GM23338 (cell line): ENCODE results near the gene CAMTA1. TPM values are rescaled to one million over a fixed set of nuclear protein-coding genes. Genes with fewer than 3 reads are reported as not detected.

Source experiments
- ATAC-seq: fragments of 200-7000 bp; cut with Tn5 transposase; 3 replicates; pipeline ENCODE4 v1.9.1; 2020
- DNase-seq: peaks from one replicate; pipeline ENCODE4 v3.0.0-alpha.2; 2015; ENCODE audit warnings: low spot score
- H2AFZ ChIP-seq: fragments of 200-600 bp; sonication (generic); 2 replicates; pipeline ENCODE4 v1.8.0; 2016; ENCODE audit warnings: antibody characterized with exemption, mild to moderate bottlenecking, moderate library complexity
- H3F3A ChIP-seq: fragments of 200-600 bp; sonication (generic); replicated peaks from 2 replicates; pipeline ENCODE4 v1.8.0; 2017; ENCODE audit warnings: antibody characterized with exemption, mixed run types, low read depth
- H3K27ac ChIP-seq: fragments of 200-600 bp; sonication (generic); 2 replicates; pipeline ENCODE4 v1.6.1; 2016; ENCODE audit warnings: low read depth
- H3K27me3 ChIP-seq: fragments of 200-600 bp; sonication (generic); 2 replicates; pipeline ENCODE4 v1.8.0; 2016; ENCODE audit warnings: mild to moderate bottlenecking, mixed run types, moderate library complexity; ENCODE audit not compliant: insufficient read depth
- H3K36me3 ChIP-seq: fragments of 200-600 bp; sonication (generic); 2 replicates; pipeline ENCODE4 v1.8.0; 2016; ENCODE audit warnings: mild to moderate bottlenecking; ENCODE audit not compliant: insufficient read depth
- H3K4me1 ChIP-seq: fragments of 200-600 bp; sonication (generic); 2 replicates; pipeline ENCODE4 v1.8.0; 2016; ENCODE audit warnings: mild to moderate bottlenecking, moderate library complexity; ENCODE audit not compliant: insufficient read depth
- H3K4me2 ChIP-seq: fragments of 200-600 bp; sonication (generic); 2 replicates; pipeline ENCODE4 v1.7.1; 2017; ENCODE audit warnings: mixed run types
- H3K4me3 ChIP-seq: fragments of 200-600 bp; sonication (generic); 2 replicates; pipeline ENCODE4 v1.6.1; 2016; ENCODE audit warnings: mixed run types
- H3K79me2 ChIP-seq: fragments of 200-600 bp; sonication (generic); replicated peaks from 2 replicates; pipeline ENCODE4 v1.8.0; 2017; ENCODE audit warnings: mild to moderate bottlenecking; ENCODE audit not compliant: insufficient read depth
- H3K9me2 ChIP-seq: fragments of 200-600 bp; sonication (generic); 2 replicates; pipeline ENCODE4 v1.8.0; 2017; ENCODE audit not compliant: insufficient read depth
- H4K20me1 ChIP-seq: fragments of 200-600 bp; sonication (generic); replicated peaks from 2 replicates; pipeline ENCODE4 v1.8.0; 2017; ENCODE audit warnings: mild to moderate bottlenecking; ENCODE audit not compliant: insufficient read depth
- H3K27ac Mint-ChIP-seq: 2 replicates; pipeline ENCODE4 v1.8.0; 2020; ENCODE audit warnings: inconsistent platforms, mild to moderate bottlenecking, moderate library complexity, mixed read lengths
- H3K27me3 Mint-ChIP-seq: 3 replicates; pipeline ENCODE4 v1.8.0; 2022; ENCODE audit warnings: low read depth, mild to moderate bottlenecking, moderate library complexity, mixed read lengths, inconsistent platforms; ENCODE audit not compliant: insufficient read depth, poor library complexity
- H3K36me3 Mint-ChIP-seq: 3 replicates; pipeline ENCODE4 v1.8.0; 2021; ENCODE audit warnings: low read depth, mild to moderate bottlenecking, inconsistent platforms, moderate library complexity, mixed read lengths
- H3K4me1 Mint-ChIP-seq: 3 replicates; pipeline ENCODE4 v1.8.0; 2020; ENCODE audit warnings: mild to moderate bottlenecking, inconsistent platforms, mixed read lengths
- H3K4me3 Mint-ChIP-seq: 3 replicates; pipeline ENCODE4 v1.8.0; 2021; ENCODE audit warnings: moderate library complexity, mild to moderate bottlenecking, inconsistent platforms, mixed read lengths
- H3K9me3 Mint-ChIP-seq: 3 replicates; pipeline ENCODE4 v1.8.0; 2020; ENCODE audit warnings: moderate library complexity, mild to moderate bottlenecking, inconsistent platforms, mixed read lengths
- CREB1 ChIP-seq: fragments of 250-450 bp; sonication (Bioruptor Pico); IDR thresholded peaks from 2 replicates; pipeline ENCODE4 v1.5.0; 2020; ENCODE audit warnings: low read depth, mild to moderate bottlenecking, moderate library complexity
- EZH2 ChIP-seq: fragments of 200-600 bp; sonication (generic); IDR thresholded peaks from one replicate; pipeline ENCODE4 v1.8.0; 2017; ENCODE audit warnings: antibody characterized with exemption, mild to moderate bottlenecking, low read depth; ENCODE audit not compliant: unreplicated experiment
- EZH2phosphoT487 ChIP-seq: fragments of 200-600 bp; sonication (generic); IDR thresholded peaks from one replicate; pipeline ENCODE4 v1.8.1; 2018; ENCODE audit warnings: antibody characterized with exemption; ENCODE audit not compliant: unreplicated experiment
- JUNB ChIP-seq: IDR thresholded peaks from one replicate; pipeline ENCODE4 v1.6.1; 2016; ENCODE audit warnings: antibody characterized with exemption; ENCODE audit not compliant: unreplicated experiment
- NANOG ChIP-seq: IDR thresholded peaks from 2 replicates; pipeline ENCODE4 v1.6.1; 2016; ENCODE audit warnings: antibody characterized with exemption, borderline replicate concordance
- POLR2AphosphoS5 ChIP-seq: IDR thresholded peaks from 2 replicates; pipeline ENCODE4 v1.6.1; 2016; ENCODE audit warnings: antibody characterized with exemption, low read depth
- STAT1 ChIP-seq: IDR thresholded peaks from one replicate; pipeline ENCODE4 v1.6.1; 2016; ENCODE audit warnings: antibody characterized with exemption; ENCODE audit not compliant: unreplicated experiment
- ZNF114 ChIP-seq: fragments of 250-450 bp; sonication (Bioruptor Pico); IDR thresholded peaks from 2 replicates; pipeline ENCODE4 v1.5.0; 2020; ENCODE audit warnings: mild to moderate bottlenecking, moderate library complexity
- ZNF331 ChIP-seq: fragments of 250-450 bp; sonication (Bioruptor Pico); IDR thresholded peaks from 2 replicates; pipeline ENCODE4 v1.5.0; 2020; ENCODE audit warnings: low read depth, mild to moderate bottlenecking, moderate library complexity
- polyA plus RNA-seq: library from polyadenylated mRNA; unstranded; fragments of >200 nt; fragmentation: Nextera tagmentation; extraction: Ambion mirVana; gene quantifications from 2 replicates; pipeline ENCODE4 v1.2.1, GENCODE V29; 2016
- total RNA-seq: library from RNA; depleted of rRNA; stranded (reverse); fragments of >200 nt; shearing (Covaris generic); gene quantifications from 2 replicates; pipeline ENCODE4 v1.2.3, GENCODE V29; 2014
- TF ChIP-seq, protein P1 (sequence below), 2 experiments: fragments of 200-600 bp in 1 of 2; sonication (generic) in 1 of 2; conservative IDR thresholded peaks; 2 replicates each; pipeline versions ENCODE4 v1.5.1 to v1.6.1; 2016 to 2017; ENCODE audit warnings: antibody characterized with exemption in 2 of 2, low read depth in 2 of 2, mild to moderate bottlenecking in 2 of 2, moderate library complexity in 1 of 2
- TF ChIP-seq, protein P2 (sequence below): IDR thresholded peaks from one replicate; pipeline ENCODE4 v1.6.1; 2018; ENCODE audit warnings: antibody characterized with exemption; ENCODE audit not compliant: unreplicated experiment
- TF ChIP-seq, protein P3 (sequence below): IDR thresholded peaks from 2 replicates; pipeline ENCODE4 v1.6.1; 2016; ENCODE audit warnings: antibody characterized with exemption
- TF ChIP-seq, protein P4 (sequence below): fragments of 250-450 bp; sonication (Bioruptor Pico); IDR thresholded peaks from 2 replicates; pipeline ENCODE4 v1.5.0; 2020; ENCODE audit warnings: mild to moderate bottlenecking, moderate library complexity

Gene CAMTA1
- total and polyA plus RNA-seq, 2 experiments from 2014 or later = 115 to 519 TPM

DNA sequence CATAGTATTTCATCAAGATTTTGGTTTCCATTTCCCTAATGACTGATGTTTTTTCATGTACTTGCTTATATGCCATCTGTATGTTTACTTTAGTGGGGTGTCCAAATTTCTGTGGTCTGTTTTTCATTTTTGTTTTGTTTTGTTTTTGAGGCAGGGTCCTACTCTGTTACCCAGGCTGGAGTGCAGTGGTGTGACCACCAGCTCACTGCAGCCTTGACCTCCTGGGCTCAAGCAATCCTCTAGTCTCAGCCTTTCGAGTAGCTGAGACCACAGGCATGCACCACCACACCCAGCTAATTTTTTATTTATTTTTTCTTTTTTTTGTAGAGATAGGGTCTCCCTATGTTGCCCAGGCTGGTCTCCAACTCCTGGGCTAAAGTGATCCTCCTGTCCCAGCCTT lies 607.9 kb downstream of the CAMTA1 start:
- H3K9me3 Mint-ChIP-seq = peaks cover 28% of the 10 kb centered on the region

More for the DNA sequence above, 607.9 kb downstream of the CAMTA1 start:
- no peaks in the 10 kb centered on the region for H4K20me1 ChIP-seq
- H3K4me1 ChIP-seq = no peaks in the 10 kb centered on the region
- Mint-ChIP-seq H3K27me3 (peaks cover 2% of the 10 kb centered on the region), H3K36me3 (peaks cover 26% of the 10 kb centered on the region), H3K4me3 (no peak overlapping the region), H3K4me1 (peaks cover 6% of the 10 kb centered on the region; the same call in 2 of the 3 replicates), H3K27ac (no peak overlapping the region)
- H3K9me2 ChIP-seq = no peaks in the 10 kb centered on the region
- no peak overlapping the region for H2AFZ ChIP-seq
- H3K36me3 ChIP-seq = no peaks in the 10 kb centered on the region
- H3K79me2 ChIP-seq = no peaks in the 10 kb centered on the region
- ATAC-seq (no peak), DNase-seq (no peak)
- no peak overlapping the region for H3K27ac ChIP-seq
- TF ChIP-seq JUNB = no peak
- TF ChIP-seq, protein P1, sequence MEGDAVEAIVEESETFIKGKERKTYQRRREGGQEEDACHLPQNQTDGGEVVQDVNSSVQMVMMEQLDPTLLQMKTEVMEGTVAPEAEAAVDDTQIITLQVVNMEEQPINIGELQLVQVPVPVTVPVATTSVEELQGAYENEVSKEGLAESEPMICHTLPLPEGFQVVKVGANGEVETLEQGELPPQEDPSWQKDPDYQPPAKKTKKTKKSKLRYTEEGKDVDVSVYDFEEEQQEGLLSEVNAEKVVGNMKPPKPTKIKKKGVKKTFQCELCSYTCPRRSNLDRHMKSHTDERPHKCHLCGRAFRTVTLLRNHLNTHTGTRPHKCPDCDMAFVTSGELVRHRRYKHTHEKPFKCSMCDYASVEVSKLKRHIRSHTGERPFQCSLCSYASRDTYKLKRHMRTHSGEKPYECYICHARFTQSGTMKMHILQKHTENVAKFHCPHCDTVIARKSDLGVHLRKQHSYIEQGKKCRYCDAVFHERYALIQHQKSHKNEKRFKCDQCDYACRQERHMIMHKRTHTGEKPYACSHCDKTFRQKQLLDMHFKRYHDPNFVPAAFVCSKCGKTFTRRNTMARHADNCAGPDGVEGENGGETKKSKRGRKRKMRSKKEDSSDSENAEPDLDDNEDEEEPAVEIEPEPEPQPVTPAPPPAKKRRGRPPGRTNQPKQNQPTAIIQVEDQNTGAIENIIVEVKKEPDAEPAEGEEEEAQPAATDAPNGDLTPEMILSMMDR (conservative IDR thresholded peaks at IDR 0.05; ENCODE audit: low read depth in 2 of 2) = no peak
- TF ChIP-seq, protein P2, sequence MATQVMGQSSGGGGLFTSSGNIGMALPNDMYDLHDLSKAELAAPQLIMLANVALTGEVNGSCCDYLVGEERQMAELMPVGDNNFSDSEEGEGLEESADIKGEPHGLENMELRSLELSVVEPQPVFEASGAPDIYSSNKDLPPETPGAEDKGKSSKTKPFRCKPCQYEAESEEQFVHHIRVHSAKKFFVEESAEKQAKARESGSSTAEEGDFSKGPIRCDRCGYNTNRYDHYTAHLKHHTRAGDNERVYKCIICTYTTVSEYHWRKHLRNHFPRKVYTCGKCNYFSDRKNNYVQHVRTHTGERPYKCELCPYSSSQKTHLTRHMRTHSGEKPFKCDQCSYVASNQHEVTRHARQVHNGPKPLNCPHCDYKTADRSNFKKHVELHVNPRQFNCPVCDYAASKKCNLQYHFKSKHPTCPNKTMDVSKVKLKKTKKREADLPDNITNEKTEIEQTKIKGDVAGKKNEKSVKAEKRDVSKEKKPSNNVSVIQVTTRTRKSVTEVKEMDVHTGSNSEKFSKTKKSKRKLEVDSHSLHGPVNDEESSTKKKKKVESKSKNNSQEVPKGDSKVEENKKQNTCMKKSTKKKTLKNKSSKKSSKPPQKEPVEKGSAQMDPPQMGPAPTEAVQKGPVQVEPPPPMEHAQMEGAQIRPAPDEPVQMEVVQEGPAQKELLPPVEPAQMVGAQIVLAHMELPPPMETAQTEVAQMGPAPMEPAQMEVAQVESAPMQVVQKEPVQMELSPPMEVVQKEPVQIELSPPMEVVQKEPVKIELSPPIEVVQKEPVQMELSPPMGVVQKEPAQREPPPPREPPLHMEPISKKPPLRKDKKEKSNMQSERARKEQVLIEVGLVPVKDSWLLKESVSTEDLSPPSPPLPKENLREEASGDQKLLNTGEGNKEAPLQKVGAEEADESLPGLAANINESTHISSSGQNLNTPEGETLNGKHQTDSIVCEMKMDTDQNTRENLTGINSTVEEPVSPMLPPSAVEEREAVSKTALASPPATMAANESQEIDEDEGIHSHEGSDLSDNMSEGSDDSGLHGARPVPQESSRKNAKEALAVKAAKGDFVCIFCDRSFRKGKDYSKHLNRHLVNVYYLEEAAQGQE = no peak
- no peak for TF ChIP-seq EZH2phosphoT487
- no peak for TF ChIP-seq ZNF331 (CRISPR knock-in tag)
- TF ChIP-seq NANOG = no peak
- no peak for TF ChIP-seq STAT1
- TF ChIP-seq, protein P3, sequence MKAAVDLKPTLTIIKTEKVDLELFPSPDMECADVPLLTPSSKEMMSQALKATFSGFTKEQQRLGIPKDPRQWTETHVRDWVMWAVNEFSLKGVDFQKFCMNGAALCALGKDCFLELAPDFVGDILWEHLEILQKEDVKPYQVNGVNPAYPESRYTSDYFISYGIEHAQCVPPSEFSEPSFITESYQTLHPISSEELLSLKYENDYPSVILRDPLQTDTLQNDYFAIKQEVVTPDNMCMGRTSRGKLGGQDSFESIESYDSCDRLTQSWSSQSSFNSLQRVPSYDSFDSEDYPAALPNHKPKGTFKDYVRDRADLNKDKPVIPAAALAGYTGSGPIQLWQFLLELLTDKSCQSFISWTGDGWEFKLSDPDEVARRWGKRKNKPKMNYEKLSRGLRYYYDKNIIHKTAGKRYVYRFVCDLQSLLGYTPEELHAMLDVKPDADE = no peak
- no peak for TF ChIP-seq EZH2
- no peak for TF ChIP-seq CREB1
- TF ChIP-seq POLR2AphosphoS5 = no peak
- no peak for TF ChIP-seq ZNF114 (CRISPR knock-in tag)
- TF ChIP-seq, protein P4, sequence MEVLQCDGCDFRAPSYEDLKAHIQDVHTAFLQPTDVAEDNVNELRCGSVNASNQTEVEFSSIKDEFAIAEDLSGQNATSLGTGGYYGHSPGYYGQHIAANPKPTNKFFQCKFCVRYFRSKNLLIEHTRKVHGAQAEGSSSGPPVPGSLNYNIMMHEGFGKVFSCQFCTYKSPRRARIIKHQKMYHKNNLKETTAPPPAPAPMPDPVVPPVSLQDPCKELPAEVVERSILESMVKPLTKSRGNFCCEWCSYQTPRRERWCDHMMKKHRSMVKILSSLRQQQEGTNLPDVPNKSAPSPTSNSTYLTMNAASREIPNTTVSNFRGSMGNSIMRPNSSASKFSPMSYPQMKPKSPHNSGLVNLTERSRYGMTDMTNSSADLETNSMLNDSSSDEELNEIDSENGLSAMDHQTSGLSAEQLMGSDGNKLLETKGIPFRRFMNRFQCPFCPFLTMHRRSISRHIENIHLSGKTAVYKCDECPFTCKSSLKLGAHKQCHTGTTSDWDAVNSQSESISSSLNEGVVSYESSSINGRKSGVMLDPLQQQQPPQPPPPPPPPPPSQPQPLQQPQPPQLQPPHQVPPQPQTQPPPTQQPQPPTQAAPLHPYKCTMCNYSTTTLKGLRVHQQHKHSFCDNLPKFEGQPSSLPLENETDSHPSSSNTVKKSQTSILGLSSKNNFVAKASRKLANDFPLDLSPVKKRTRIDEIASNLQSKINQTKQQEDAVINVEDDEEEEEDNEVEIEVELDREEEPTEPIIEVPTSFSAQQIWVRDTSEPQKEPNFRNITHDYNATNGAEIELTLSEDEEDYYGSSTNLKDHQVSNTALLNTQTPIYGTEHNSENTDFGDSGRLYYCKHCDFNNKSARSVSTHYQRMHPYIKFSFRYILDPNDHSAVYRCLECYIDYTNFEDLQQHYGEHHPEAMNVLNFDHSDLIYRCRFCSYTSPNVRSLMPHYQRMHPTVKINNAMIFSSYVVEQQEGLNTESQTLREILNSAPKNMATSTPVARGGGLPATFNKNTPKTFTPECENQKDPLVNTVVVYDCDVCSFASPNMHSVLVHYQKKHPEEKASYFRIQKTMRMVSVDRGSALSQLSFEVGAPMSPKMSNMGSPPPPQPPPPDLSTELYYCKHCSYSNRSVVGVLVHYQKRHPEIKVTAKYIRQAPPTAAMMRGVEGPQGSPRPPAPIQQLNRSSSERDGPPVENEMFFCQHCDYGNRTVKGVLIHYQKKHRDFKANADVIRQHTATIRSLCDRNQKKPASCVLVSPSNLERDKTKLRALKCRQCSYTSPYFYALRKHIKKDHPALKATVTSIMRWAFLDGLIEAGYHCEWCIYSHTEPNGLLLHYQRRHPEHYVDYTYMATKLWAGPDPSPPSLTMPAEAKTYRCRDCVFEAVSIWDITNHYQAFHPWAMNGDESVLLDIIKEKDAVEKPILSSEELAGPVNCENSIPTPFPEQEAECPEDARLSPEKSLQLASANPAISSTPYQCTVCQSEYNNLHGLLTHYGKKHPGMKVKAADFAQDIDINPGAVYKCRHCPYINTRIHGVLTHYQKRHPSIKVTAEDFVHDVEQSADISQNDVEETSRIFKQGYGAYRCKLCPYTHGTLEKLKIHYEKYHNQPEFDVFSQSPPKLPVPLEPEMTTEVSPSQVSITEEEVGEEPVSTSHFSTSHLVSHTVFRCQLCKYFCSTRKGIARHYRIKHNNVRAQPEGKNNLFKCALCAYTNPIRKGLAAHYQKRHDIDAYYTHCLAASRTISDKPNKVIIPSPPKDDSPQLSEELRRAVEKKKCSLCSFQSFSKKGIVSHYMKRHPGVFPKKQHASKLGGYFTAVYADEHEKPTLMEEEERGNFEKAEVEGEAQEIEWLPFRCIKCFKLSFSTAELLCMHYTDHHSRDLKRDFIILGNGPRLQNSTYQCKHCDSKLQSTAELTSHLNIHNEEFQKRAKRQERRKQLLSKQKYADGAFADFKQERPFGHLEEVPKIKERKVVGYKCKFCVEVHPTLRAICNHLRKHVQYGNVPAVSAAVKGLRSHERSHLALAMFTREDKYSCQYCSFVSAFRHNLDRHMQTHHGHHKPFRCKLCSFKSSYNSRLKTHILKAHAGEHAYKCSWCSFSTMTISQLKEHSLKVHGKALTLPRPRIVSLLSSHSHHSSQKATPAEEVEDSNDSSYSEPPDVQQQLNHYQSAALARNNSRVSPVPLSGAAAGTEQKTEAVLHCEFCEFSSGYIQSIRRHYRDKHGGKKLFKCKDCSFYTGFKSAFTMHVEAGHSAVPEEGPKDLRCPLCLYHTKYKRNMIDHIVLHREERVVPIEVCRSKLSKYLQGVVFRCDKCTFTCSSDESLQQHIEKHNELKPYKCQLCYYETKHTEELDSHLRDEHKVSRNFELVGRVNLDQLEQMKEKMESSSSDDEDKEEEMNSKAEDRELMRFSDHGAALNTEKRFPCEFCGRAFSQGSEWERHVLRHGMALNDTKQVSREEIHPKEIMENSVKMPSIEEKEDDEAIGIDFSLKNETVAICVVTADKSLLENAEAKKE = no peak
- H3K4me2 ChIP-seq = no peak overlapping the region
- H3F3A ChIP-seq = no peaks in the 10 kb centered on the region
- no peak overlapping the region for H3K4me3 ChIP-seq
- H3K27me3 ChIP-seq = no peaks in the 10 kb centered on the region
